C4-2B (cell line): ENCODE results near the gene ZC3H7B.

Source experiments
- CTCF ChIP-seq: fragments of 450-650 bp; conservative IDR thresholded peaks from 2 replicates; pipeline ENCODE4 v1.5.1; 2017; ENCODE audit warnings: mild to moderate bottlenecking
- ZFX ChIP-seq: fragments of 450-650 bp; IDR thresholded peaks from 2 replicates; pipeline ENCODE4 v1.6.1; 2017

- TF ChIP-seq CTCF (no peak), ZFX (no peak)
Measured at GRCh38 chr22:41358927-41359326, 57.6 kb downstream of the ZC3H7B start.
